AG09309 (cell line): ENCODE measurements around the gene SIK2.

Source experiments
- DNase-seq: peaks from one replicate; pipeline ENCODE4 v3.0.0-alpha.2; 2010; ENCODE audit warnings: low read depth
- H3K4me3 ChIP-seq: 2 replicates; pipeline ENCODE4 v1.5.1; 2011; ENCODE audit warnings: mild to moderate bottlenecking, low read depth, low read length, moderate library complexity; ENCODE audit not compliant: control insufficient read depth
- CTCF ChIP-seq: IDR thresholded peaks from 2 replicates; pipeline ENCODE4 v1.5.1; 2011; ENCODE audit warnings: mild to moderate bottlenecking, low read depth, low read length, inconsistent platforms; ENCODE audit not compliant: insufficient read depth, control insufficient read depth; ENCODE audit errors: missing control alignments

SIK2 gene

GRCh38 chr11:111571829-111572501 lies 30.3 kb upstream of the SIK2 start:
- no peak for TF ChIP-seq CTCF
- no peak overlapping the region for H3K4me3 ChIP-seq
- no peak for DNase-seq

GRCh38 chr11:111572581-111572980 lies 29.7 kb upstream of the SIK2 start:
- no peak overlapping the region for H3K4me3 ChIP-seq
- no peak for TF ChIP-seq CTCF
- no peak for DNase-seq

GRCh38 chr11:111573821-111574249 lies 28.4 kb upstream of the SIK2 start:
- no peak overlapping the region for H3K4me3 ChIP-seq
- TF ChIP-seq CTCF: no peak
- no peak for DNase-seq

GRCh38 chr11:111574373-111575225 lies 27.6 kb upstream of the SIK2 start:
- no peak overlapping the region for H3K4me3 ChIP-seq

GRCh38 chr11:111575740-111576139 lies 26.5 kb upstream of the SIK2 start:
- no peak for TF ChIP-seq CTCF
- no peak overlapping the region for H3K4me3 ChIP-seq
- DNase-seq: no peak

More at GRCh38 chr11:111574373-111575225, 27.6 kb upstream of the SIK2 start:
- no peak for TF ChIP-seq CTCF
- DNase-seq: no peak

GRCh38 chr11:111577821-111578220 lies 24.4 kb upstream of the SIK2 start:
- no peak for DNase-seq
- no peak for TF ChIP-seq CTCF
- H3K4me3 ChIP-seq: no peak overlapping the region
